ENCODE data around the gene SMU1. TPM values are rescaled to one million over a fixed set of nuclear protein-coding genes. Genes with fewer than 3 reads are reported as not detected.
A peak's percentile ranks its signal among the peaks of the same experiment; 100 is the strongest.
"Not testable (repeated sequence)": the region's sequence is repeated elsewhere in the genome, so short reads cannot be mapped to it uniquely, and the experiment has no call there.

The SMU1 gene
- total RNA-seq, 2 donors from 2014 or later, result 15.3 to 16.6 TPM

GRCh38 chr9:33024126-33024965 lies 52.1 kb downstream of the SMU1 start:
- DNase-seq (peak in 1 of 2 donors; percentile 28), ATAC-seq (peak; percentile 9)
- intact Hi-C loops (cut with DNase I, micrococcal nuclease), result no loop called here

GRCh38 chr9:33023661-33024060 lies 52.8 kb downstream of the SMU1 start:
- DNase-seq, result no peak
- ATAC-seq, result no peak
- intact Hi-C loops (cut with DNase I, micrococcal nuclease), result no loop called here

GRCh38 chr9:33022755-33023154 lies 53.7 kb downstream of the SMU1 start:
- DNase-seq (no peak), ATAC-seq (no peak)
- intact Hi-C loops (cut with DNase I, micrococcal nuclease), result no loop called here

- intact Hi-C loops (cut with DNase I, micrococcal nuclease), result no loop called here
- no peak for DNase-seq
- no peak for ATAC-seq
Observed at GRCh38 chr9:33022303-33022702, 54.2 kb downstream of the SMU1 start.

- ATAC-seq (no peak), DNase-seq (no peak)
- intact Hi-C loops (cut with DNase I, micrococcal nuclease), result no loop called here
Observed at GRCh38 chr9:33019797-33020196, 56.7 kb downstream of the SMU1 start.

- no peak for DNase-seq
- no peak for ATAC-seq
- intact Hi-C loops (cut with DNase I, micrococcal nuclease), result no loop called here
Observed at GRCh38 chr9:33017283-33018041, 59.0 kb downstream of the SMU1 start.

GRCh38 chr9:33014665-33015014 lies 61.8 kb downstream of the SMU1 start:
- no peak for ATAC-seq
- no peak for DNase-seq
- intact Hi-C loops (cut with DNase I, micrococcal nuclease), result no loop called here

GRCh38 chr9:33013962-33014664 lies 62.4 kb downstream of the SMU1 start:
- no peak for ATAC-seq
- intact Hi-C loops (cut with DNase I, micrococcal nuclease), result no loop called here
- no peak for DNase-seq

GRCh38 chr9:33012328-33013069 lies 64.0 kb downstream of the SMU1 start:
- intact Hi-C loops (cut with DNase I, micrococcal nuclease), result no loop called here

GRCh38 chr9:33011831-33012230 lies 64.6 kb downstream of the SMU1 start:
- intact Hi-C loops (cut with DNase I, micrococcal nuclease), result no loop called here
- no peak for DNase-seq
- no peak for ATAC-seq

More at GRCh38 chr9:33012328-33013069, 64.0 kb downstream of the SMU1 start:
- ATAC-seq, result no peak
- no peak for DNase-seq

GRCh38 chr9:33007755-33008154 lies 68.7 kb downstream of the SMU1 start:
- ATAC-seq (no peak), DNase-seq (no peak)
- intact Hi-C loops (cut with DNase I, micrococcal nuclease), result no loop called here

GRCh38 chr9:33005335-33005734 lies 71.1 kb downstream of the SMU1 start:
- DNase-seq; intact Hi-C loops (cut with DNase I, micrococcal nuclease); ATAC-seq: not testable (repeated sequence)

- intact Hi-C loops (cut with DNase I, micrococcal nuclease); DNase-seq: not testable (repeated sequence)
- ATAC-seq, result peak; percentile 29
Observed at GRCh38 chr9:33000682-33001055, 75.8 kb downstream of the SMU1 start.

- ATAC-seq, result no peak
- DNase-seq, result no peak
- intact Hi-C loops (cut with DNase I, micrococcal nuclease), result no loop called here
Observed at GRCh38 chr9:32992595-32993238, 83.8 kb downstream of the SMU1 start.

GRCh38 chr9:32991897-32992594 lies 84.4 kb downstream of the SMU1 start:
- DNase-seq (no peak), ATAC-seq (no peak)

More at GRCh38 chr9:32991897-32992594, 84.4 kb downstream of the SMU1 start:
- intact Hi-C loops (cut with DNase I, micrococcal nuclease), result no loop called here
